ENCODE data around the gene SAMD4B. TPM values are rescaled to one million over a fixed set of nuclear protein-coding genes. Genes with fewer than 3 reads are reported as not detected.

SAMD4B gene
- total and polyA plus RNA-seq, 2 of the 8 experiments (the other 6 are each of a cell fraction or from before 2014, with no cell fraction given): 137 to 158 TPM

DNA sequence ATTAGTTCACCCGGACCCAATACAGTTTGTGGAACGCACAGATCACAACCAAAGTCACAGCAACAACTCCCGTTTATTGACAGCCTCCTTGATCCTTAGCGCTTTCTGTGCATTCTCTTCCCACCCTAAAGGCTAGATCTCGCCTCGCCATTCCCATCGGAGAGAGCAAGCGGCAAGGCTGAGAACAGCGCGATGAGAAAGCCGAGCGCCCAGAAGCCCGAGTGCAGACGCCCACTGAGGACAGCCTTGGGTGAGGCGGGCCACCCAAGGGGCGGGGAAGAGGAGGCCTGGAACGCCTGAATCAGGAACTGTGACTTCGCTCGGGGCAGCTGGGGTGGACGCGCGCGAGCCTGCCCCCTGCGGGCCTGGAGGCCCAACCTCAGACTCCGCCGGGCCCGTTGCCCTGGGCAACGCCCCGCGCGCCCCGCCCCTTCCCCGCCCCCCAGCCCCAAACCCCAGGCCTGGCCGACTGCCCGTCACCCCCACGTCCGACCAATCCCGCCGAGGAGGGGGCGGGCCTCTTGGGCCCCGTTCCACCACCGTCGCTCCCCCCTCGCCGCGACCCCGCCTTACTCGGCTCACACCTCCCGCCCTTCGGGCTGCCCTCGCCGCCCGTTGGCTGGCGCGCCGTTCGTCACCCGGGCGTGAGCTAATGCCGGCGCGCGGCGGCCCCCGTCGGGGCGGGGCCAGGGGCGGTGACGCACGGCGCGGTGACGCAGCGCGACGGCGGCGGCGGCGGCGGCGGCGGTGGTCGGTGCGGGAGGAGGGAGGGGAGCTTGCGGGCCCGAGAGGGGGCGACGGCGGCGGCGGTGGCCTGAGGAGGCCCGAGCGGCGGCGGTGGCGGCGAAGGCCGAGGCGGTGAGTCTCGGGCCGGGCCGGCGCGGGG, at the start of gene SAMD4B (continued):
- TF ChIP-seq CTCF (IDR thresholded peaks at IDR 0.05; ENCODE audit: control extremely low read depth in 1 of 3, insufficient read depth in 1 of 3, low read depth in 1 of 3, low read length in 3 of 3): peak; percentile 61 to 78 (median 67)
- TF ChIP-seq TBP (IDR thresholded peaks at IDR 0.05; ENCODE audit: low read depth, low read length): peak; percentile 68
- peak; percentile 27; the same call in 1 of the 2 replicates for TF ChIP-seq RBBP5 (IDR thresholded peaks at IDR 0.05; ENCODE audit: borderline replicate concordance, low read depth, low read length)
- no peak for TF ChIP-seq BRCA1 (IDR thresholded peaks at IDR 0.05; ENCODE audit: low read depth, low read length)
- TF ChIP-seq CTBP2 (IDR thresholded peaks at IDR 0.05; ENCODE audit: borderline replicate concordance, insufficient read depth, insufficient read length, low read length): no peak
- no peak for TF ChIP-seq EP300 (IDR thresholded peaks at IDR 0.05; ENCODE audit: borderline replicate concordance in 1 of 2, low read depth in 2 of 2, low read length in 2 of 2)
- TF ChIP-seq E2F6 (IDR thresholded peaks at IDR 0.05): no peak
- no peak for TF ChIP-seq SIRT6 (IDR thresholded peaks at IDR 0.05; ENCODE audit: low read length)
- peak; percentile 19 for TF ChIP-seq TAF7 (optimal IDR thresholded peaks at IDR 0.05; ENCODE audit: borderline replicate concordance, low read depth, low read length)
- TF ChIP-seq JUN (IDR thresholded peaks at IDR 0.05; ENCODE audit: low read depth, low read length): no peak

Measured in H1 (cell line).